Panc1 (cell line): ENCODE data around the gene C5orf63.

Experiments
- POLR2AphosphoS5 ChIP-seq: IDR thresholded peaks from 2 replicates; pipeline ENCODE4 v1.6.1; 2012; ENCODE audit warnings: mild to moderate bottlenecking, low read depth, low read length, moderate library complexity
- REST ChIP-seq, 2 experiments: IDR thresholded peaks; 2 replicates each; pipeline ENCODE4 v1.6.1; 2011 to 2012; ENCODE audit warnings: low read depth in 2 of 2, control low read depth in 1 of 2, low read length in 1 of 2, mild to moderate bottlenecking in 1 of 2, moderate library complexity in 1 of 2; ENCODE audit not compliant: insufficient read depth in 1 of 2
- SIN3A ChIP-seq: IDR thresholded peaks from 2 replicates; pipeline ENCODE4 v1.6.1; 2012; ENCODE audit warnings: low read depth, mild to moderate bottlenecking, low read length, moderate library complexity, borderline replicate concordance; ENCODE audit not compliant: insufficient read depth
- TCF7L2 ChIP-seq: IDR thresholded peaks from 2 replicates; pipeline ENCODE4 v1.6.1; 2011; ENCODE audit warnings: mild to moderate bottlenecking, low read depth, low read length, inconsistent platforms
- TF ChIP-seq, protein P1 (sequence below): fragments of 450-650 bp; IDR thresholded peaks from 2 replicates; pipeline ENCODE4 v1.5.1; 2017; ENCODE audit warnings: mild to moderate bottlenecking

GRCh38 chr5:127060470-127060985, 12.8 kb downstream of the C5orf63 start:
- TF ChIP-seq, protein P1, sequence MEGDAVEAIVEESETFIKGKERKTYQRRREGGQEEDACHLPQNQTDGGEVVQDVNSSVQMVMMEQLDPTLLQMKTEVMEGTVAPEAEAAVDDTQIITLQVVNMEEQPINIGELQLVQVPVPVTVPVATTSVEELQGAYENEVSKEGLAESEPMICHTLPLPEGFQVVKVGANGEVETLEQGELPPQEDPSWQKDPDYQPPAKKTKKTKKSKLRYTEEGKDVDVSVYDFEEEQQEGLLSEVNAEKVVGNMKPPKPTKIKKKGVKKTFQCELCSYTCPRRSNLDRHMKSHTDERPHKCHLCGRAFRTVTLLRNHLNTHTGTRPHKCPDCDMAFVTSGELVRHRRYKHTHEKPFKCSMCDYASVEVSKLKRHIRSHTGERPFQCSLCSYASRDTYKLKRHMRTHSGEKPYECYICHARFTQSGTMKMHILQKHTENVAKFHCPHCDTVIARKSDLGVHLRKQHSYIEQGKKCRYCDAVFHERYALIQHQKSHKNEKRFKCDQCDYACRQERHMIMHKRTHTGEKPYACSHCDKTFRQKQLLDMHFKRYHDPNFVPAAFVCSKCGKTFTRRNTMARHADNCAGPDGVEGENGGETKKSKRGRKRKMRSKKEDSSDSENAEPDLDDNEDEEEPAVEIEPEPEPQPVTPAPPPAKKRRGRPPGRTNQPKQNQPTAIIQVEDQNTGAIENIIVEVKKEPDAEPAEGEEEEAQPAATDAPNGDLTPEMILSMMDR: no peak
- TF ChIP-seq POLR2AphosphoS5: no peak
- no peak for TF ChIP-seq REST (IDR thresholded peaks at IDR 0.05; ENCODE audit: insufficient read depth in 1 of 2, low read depth in 2 of 2, low read length in 1 of 2)
- TF ChIP-seq TCF7L2: no peak
- TF ChIP-seq SIN3A: no peak
